Liver (tissue), 9 donors: Measurements from ENCODE around the gene KCTD19. TPM values are rescaled to one million over a fixed set of nuclear protein-coding genes. Genes with fewer than 3 reads are reported as not detected.

Source experiments
- DNase-seq: peaks from one replicate; pipeline ENCODE4 v3.0.0-alpha.2; 2017; ENCODE audit warnings: low spot score
- H3K27ac ChIP-seq, 2 donors: one replicate each; pipeline ENCODE4 v1.7.0; 2013; ENCODE audit warnings: inconsistent platforms in 2 of 2, low read length in 2 of 2, control low read depth in 1 of 2, low read depth in 1 of 2, mild to moderate bottlenecking in 1 of 2
- H3K27me3 ChIP-seq, 4 donors: one replicate each; pipeline versions ENCODE4 v1.6.1 to v1.7.0; 2013; ENCODE audit warnings: low read length in 3 of 4, inconsistent platforms in 1 of 4, mild to moderate bottlenecking in 1 of 4, moderate library complexity in 1 of 4; ENCODE audit not compliant: control insufficient read depth in 4 of 4, insufficient read depth in 4 of 4
- H3K36me3 ChIP-seq, 4 donors: one replicate each; pipeline versions ENCODE4 v1.6.1 to v1.7.0; 2013; ENCODE audit warnings: low read length in 3 of 4, mild to moderate bottlenecking in 3 of 4, low read depth in 1 of 4, moderate library complexity in 1 of 4; ENCODE audit not compliant: control insufficient read depth in 4 of 4, insufficient read depth in 3 of 4
- H3K4me1 ChIP-seq, 4 donors: one replicate each; pipeline versions ENCODE4 v1.6.1 to v1.7.0; 2013; ENCODE audit warnings: low read length in 3 of 4, mild to moderate bottlenecking in 3 of 4, moderate library complexity in 1 of 4; ENCODE audit not compliant: control insufficient read depth in 4 of 4, insufficient read depth in 4 of 4
- H3K4me3 ChIP-seq, 3 donors: one replicate each; pipeline versions ENCODE4 v1.6.1 to v1.7.0; 2013; ENCODE audit warnings: low read length in 3 of 3, control low read depth in 1 of 3, low read depth in 1 of 3, mild to moderate bottlenecking in 1 of 3
- H3K9ac ChIP-seq, 2 donors: one replicate each; pipeline ENCODE4 v1.7.0; 2013; ENCODE audit warnings: low read length in 2 of 2, mild to moderate bottlenecking in 2 of 2, moderate library complexity in 2 of 2, control low read depth in 1 of 2, low read depth in 1 of 2
- H3K9me3 ChIP-seq, 4 donors: one replicate each; pipeline versions ENCODE4 v1.6.1 to v1.7.0; 2013; ENCODE audit warnings: low read length in 3 of 4; ENCODE audit not compliant: control insufficient read depth in 4 of 4
- FOXA1 ChIP-seq: IDR thresholded peaks from 2 replicates; pipeline ENCODE4 v1.6.1; 2016; ENCODE audit warnings: antibody characterized with exemption
- GABPA ChIP-seq, 2 donors: IDR thresholded peaks in 1 of 2; conservative IDR thresholded peaks in 1 of 2; 2 replicates each; pipeline ENCODE4 v1.6.1; 2016; ENCODE audit warnings: antibody characterized with exemption in 2 of 2, mild to moderate bottlenecking in 1 of 2, moderate library complexity in 1 of 2
- RAD21 ChIP-seq, 2 donors: IDR thresholded peaks; 2 replicates each; pipeline ENCODE4 v1.6.1; 2016; ENCODE audit warnings: antibody characterized with exemption in 2 of 2, mild to moderate bottlenecking in 2 of 2
- RXRA ChIP-seq, 2 donors: IDR thresholded peaks; 2 replicates each; pipeline ENCODE4 v1.6.1; 2017 to 2018; ENCODE audit warnings: antibody characterized with exemption in 2 of 2, mild to moderate bottlenecking in 1 of 2
- TAF1 ChIP-seq: conservative IDR thresholded peaks from 2 replicates; pipeline ENCODE4 v1.6.1; 2016; ENCODE audit warnings: antibody characterized with exemption, mild to moderate bottlenecking
- WGBS: extraction: QIAGEN DNeasy Blood & Tissue Kit; methylation state at CpG from one replicate; pipeline ENCODE4 v1.1.7; 2013; 5-methylcytosine and 5-hydroxymethylcytosine counted together
- polyA plus RNA-seq, 2 donors: library from polyadenylated mRNA; stranded (reverse) in 1 of 2; unstranded in 1 of 2; fragments of 200-250 nt in 1 of 2; fragments of >200 nt in 1 of 2; fragmentation: Nextera tagmentation in 1 of 2; extraction: Ambion mirVana in 1 of 2; gene quantifications; one replicate each; pipeline versions ENCODE4 v1.2.1 to v1.2.3, GENCODE V29; 2013 to 2015
- total RNA-seq, 2 donors: library from RNA; depleted of rRNA; stranded (reverse); fragments of >200 nt; gene quantifications; one replicate each; pipeline ENCODE4 v1.2.3, GENCODE V29; 2014
- TF ChIP-seq, protein P1 (sequence below): IDR thresholded peaks from 2 replicates; pipeline ENCODE4 v1.6.1; 2016; ENCODE audit warnings: antibody characterized with exemption
- TF ChIP-seq, protein P2 (sequence below): fragments of 150-350 bp; IDR thresholded peaks from 2 replicates; pipeline ENCODE4 v1.5.1; 2017; ENCODE audit warnings: improper control_type of control experiment, low read depth, low read length; ENCODE audit not compliant: missing input control
- TF ChIP-seq, protein P3 (sequence below): IDR thresholded peaks from 2 replicates; pipeline ENCODE4 v1.6.1; 2016; ENCODE audit warnings: antibody characterized with exemption, mild to moderate bottlenecking
- TF ChIP-seq, protein P4 (sequence below): IDR thresholded peaks from 2 replicates; pipeline ENCODE4 v1.6.1; 2016; ENCODE audit warnings: antibody characterized with exemption
- TF ChIP-seq, protein P5 (sequence below): IDR thresholded peaks from 2 replicates; pipeline ENCODE4 v1.6.1; 2016; ENCODE audit warnings: antibody characterized with exemption
- donor health status: healthy.
- donor health status: healthy.
- donor health status: healthy.
- donor health status: healthy.
- donor health status: healthy.

The KCTD19 gene
- total and polyA plus RNA-seq, 4 donors: 0.28 TPM; not detected in 3

DNA sequence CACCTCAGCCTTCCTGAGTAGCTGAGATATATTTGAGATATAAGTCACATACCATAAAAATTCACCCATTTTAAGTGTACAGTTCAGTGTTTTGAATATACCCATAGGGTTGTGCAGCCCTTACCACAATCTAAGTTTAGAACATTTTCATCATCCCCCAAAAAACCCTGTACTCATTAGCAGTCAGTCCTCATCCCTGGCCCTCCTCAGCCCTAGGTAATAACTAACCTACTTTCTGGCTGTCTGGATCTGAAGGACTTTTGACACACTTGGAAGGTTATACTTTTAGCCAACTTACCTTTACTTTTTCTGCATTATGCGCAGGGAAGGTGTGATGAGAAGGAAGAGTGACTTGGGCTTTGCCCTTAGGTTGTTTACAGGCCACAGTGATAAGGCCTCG is 51.2 kb downstream of the KCTD19 start:
- H3K36me3 ChIP-seq: no peaks in the 10 kb centered on the region
- H3K9me3 ChIP-seq: no peaks in the 10 kb centered on the region
- H3K4me1 ChIP-seq: no peaks in the 10 kb centered on the region
- no peak for TF ChIP-seq FOXA1
- no peak for TF ChIP-seq RAD21 (IDR thresholded peaks at IDR 0.05)
- TF ChIP-seq, protein P1, sequence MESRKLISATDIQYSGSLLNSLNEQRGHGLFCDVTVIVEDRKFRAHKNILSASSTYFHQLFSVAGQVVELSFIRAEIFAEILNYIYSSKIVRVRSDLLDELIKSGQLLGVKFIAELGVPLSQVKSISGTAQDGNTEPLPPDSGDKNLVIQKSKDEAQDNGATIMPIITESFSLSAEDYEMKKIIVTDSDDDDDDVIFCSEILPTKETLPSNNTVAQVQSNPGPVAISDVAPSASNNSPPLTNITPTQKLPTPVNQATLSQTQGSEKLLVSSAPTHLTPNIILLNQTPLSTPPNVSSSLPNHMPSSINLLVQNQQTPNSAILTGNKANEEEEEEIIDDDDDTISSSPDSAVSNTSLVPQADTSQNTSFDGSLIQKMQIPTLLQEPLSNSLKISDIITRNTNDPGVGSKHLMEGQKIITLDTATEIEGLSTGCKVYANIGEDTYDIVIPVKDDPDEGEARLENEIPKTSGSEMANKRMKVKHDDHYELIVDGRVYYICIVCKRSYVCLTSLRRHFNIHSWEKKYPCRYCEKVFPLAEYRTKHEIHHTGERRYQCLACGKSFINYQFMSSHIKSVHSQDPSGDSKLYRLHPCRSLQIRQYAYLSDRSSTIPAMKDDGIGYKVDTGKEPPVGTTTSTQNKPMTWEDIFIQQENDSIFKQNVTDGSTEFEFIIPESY: no peak
- TF ChIP-seq, protein P2, sequence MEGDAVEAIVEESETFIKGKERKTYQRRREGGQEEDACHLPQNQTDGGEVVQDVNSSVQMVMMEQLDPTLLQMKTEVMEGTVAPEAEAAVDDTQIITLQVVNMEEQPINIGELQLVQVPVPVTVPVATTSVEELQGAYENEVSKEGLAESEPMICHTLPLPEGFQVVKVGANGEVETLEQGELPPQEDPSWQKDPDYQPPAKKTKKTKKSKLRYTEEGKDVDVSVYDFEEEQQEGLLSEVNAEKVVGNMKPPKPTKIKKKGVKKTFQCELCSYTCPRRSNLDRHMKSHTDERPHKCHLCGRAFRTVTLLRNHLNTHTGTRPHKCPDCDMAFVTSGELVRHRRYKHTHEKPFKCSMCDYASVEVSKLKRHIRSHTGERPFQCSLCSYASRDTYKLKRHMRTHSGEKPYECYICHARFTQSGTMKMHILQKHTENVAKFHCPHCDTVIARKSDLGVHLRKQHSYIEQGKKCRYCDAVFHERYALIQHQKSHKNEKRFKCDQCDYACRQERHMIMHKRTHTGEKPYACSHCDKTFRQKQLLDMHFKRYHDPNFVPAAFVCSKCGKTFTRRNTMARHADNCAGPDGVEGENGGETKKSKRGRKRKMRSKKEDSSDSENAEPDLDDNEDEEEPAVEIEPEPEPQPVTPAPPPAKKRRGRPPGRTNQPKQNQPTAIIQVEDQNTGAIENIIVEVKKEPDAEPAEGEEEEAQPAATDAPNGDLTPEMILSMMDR: no peak
- TF ChIP-seq, protein P3, sequence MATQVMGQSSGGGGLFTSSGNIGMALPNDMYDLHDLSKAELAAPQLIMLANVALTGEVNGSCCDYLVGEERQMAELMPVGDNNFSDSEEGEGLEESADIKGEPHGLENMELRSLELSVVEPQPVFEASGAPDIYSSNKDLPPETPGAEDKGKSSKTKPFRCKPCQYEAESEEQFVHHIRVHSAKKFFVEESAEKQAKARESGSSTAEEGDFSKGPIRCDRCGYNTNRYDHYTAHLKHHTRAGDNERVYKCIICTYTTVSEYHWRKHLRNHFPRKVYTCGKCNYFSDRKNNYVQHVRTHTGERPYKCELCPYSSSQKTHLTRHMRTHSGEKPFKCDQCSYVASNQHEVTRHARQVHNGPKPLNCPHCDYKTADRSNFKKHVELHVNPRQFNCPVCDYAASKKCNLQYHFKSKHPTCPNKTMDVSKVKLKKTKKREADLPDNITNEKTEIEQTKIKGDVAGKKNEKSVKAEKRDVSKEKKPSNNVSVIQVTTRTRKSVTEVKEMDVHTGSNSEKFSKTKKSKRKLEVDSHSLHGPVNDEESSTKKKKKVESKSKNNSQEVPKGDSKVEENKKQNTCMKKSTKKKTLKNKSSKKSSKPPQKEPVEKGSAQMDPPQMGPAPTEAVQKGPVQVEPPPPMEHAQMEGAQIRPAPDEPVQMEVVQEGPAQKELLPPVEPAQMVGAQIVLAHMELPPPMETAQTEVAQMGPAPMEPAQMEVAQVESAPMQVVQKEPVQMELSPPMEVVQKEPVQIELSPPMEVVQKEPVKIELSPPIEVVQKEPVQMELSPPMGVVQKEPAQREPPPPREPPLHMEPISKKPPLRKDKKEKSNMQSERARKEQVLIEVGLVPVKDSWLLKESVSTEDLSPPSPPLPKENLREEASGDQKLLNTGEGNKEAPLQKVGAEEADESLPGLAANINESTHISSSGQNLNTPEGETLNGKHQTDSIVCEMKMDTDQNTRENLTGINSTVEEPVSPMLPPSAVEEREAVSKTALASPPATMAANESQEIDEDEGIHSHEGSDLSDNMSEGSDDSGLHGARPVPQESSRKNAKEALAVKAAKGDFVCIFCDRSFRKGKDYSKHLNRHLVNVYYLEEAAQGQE: no peak
- TF ChIP-seq, protein P4, sequence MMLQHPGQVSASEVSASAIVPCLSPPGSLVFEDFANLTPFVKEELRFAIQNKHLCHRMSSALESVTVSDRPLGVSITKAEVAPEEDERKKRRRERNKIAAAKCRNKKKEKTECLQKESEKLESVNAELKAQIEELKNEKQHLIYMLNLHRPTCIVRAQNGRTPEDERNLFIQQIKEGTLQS: no peak
- DNase-seq: no peak
- 77% methylated on average over 2 of the region's 2 CpGs for WGBS
- no peak overlapping the region for H3K9ac ChIP-seq
- H3K27me3 ChIP-seq: no peaks in the 10 kb centered on the region
- no peak overlapping the region for H3K27ac ChIP-seq
- no peak overlapping the region for H3K4me3 ChIP-seq

DNA sequence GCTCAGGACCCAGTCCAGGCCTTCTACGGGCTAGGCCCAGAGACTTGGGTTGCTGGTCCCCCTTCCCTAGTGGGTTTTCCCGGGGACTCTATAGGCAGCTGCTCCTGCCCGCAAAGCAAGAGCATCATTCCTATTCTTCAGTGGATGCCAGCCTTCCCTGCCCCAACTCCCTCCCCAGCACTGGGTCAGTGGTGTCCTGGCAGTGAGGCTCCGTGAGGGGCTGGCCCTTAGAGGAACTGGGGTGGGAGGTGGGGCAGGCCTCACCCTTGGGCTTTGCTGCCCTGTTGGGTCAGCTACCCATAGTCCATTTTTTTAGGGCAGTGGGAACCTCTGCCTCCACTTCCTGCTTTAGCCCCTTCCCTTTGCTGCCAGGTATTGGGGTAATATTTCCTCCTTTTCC is 55.1 kb downstream of the KCTD19 start:
- Histone ChIP-seq H3K27ac (no peak overlapping the region), H3K4me1 (no peaks in the 10 kb centered on the region), H3K27me3 (no peaks in the 10 kb centered on the region), H3K36me3 (no peaks in the 10 kb centered on the region), H3K9ac (no peak overlapping the region), H3K4me3 (no peak overlapping the region), H3K9me3 (no peaks in the 10 kb centered on the region)
- DNase-seq: no peak
- WGBS: 95% methylated on average over 4 of the region's 4 CpGs
- TF ChIP-seq, protein P2: no peak
- TF ChIP-seq FOXA1 (no peak), TAF1 (no peak), GABPA (IDR thresholded peaks at IDR 0.05 in 1 of 2, conservative IDR thresholded peaks at IDR 0.05 in 1 of 2) (no peak), RXRA (IDR thresholded peaks at IDR 0.05) (no peak)
- TF ChIP-seq, protein P5, sequence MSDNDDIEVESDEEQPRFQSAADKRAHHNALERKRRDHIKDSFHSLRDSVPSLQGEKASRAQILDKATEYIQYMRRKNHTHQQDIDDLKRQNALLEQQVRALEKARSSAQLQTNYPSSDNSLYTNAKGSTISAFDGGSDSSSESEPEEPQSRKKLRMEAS: no peak
- TF ChIP-seq, protein P3: no peak
